ENCODE data around the gene CPNE1.
"Not testable (repeated sequence)": the region's sequence is repeated elsewhere in the genome, so short reads cannot be mapped to it uniquely, and the experiment has no call there.

CPNE1 gene

DNA sequence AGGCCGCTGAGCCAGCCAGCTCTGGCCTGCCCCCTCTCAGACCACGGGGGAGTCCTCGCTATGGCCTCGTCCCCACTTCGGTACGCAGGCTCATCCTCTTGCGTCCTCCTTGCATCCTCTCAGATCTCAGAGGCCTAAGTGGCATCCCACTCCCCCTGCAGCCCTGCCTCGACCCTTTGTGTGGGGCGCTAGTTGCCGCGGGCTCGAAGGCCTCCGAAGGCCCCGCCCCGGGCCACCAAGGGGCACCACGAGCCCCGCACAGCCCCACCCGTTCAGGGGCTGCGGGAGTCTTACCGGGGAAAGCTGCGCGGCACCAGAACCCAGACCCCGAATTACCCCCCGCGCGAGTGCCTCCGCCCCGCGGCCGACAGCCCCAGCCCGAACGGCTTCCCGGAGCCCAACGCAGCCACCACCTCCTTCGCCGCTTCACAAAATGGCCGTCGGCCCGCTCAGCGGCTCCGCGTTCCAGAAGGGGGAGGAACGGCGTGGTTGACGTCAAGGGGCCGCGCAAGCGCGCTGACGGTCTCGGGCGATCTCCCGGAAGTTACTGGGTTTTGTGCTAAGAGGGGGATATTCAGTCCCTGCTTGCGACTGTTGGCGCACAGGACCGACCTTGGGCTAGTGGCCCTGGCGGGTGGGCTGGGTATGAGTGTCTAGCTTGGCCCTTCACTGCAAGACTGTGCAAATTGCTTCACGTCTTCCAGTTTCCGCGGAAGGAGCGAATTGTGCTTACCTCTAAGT is at the start of gene CPNE1, which contains the start of gene RBM12:
CPNE1 (minus strand) TSS at position 435 of the 741 bp plus-strand sequence. CDS start 31,977 bp downstream, outside the sequence.
RBM12 (minus strand) TSS at position 435 of the 741 bp plus-strand sequence. CDS start 9,578 bp downstream, outside the sequence.
- DNase-seq (ENCODE audit: low read depth): peak; percentile 92

DNA sequence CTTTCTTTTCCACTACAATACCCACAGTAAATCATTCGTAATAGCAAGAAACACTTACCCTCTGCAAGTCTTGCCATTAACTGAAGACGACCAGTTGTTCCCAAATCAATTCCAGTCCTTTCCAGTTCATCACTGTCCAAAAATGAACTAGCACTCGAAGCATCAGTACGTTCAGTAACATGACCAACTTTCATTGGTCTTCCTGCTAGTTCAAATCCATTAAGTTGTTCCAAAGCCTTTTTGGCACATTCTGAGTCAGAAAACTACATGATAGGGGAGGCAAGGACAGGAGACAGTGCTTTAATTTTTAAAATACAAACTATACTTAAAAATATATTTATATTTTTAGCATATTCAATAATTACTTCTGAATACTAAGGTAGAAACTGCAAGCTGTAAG is 49.4 kb upstream of the CPNE1 start:
- DNase-seq (ENCODE audit: low read depth): no peak

DNA sequence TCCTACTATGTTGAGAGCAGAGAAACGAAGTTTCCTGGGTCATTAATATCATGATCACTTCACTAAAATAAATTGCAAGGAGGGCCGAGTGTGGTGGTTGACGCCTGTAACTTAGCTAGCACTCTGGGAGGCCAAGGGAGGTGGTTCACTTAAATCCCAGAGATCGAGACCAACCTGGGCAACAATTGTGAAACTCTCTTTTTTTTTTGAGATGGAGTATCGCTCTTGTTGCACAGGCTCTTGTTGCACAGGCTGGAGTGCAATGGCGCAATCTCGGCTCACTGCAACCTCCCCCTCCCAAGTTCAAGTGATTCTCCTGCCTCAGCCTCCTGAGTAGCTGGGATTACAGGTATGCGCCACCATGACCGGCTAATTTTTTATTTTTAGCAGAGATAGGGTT is 48.4 kb upstream of the CPNE1 start:
- DNase-seq (ENCODE audit: low read depth): not testable (repeated sequence)

DNA sequence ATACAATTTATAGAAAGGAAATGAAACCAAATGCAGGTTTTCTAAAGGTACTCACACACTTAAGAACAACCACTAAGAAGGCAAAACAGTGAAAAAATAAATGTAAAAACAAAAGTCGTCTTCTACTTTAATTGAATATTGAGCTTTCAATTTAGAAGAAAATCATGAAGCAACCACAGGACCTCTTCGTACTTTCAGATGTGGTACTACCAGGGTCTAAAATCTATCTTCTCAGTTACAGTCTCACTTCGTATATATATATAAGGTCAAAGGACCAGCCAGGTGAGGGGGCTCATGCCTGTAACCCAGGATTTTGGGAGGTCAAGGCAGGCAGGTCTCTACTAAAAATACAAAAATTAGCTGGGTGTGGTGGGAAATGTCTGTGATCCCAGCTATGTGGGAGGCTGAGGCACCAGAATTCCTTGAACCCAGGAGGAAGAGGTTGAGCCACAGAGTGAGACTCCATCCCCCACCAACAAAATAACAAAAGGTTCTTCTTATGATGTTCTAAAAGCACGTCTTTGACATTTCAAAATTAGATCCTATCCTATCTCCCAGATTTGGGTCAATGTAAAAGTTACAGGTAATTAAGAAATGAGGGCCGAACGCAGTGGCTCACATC is 47.0 kb upstream of the CPNE1 start:
- no peak for DNase-seq (ENCODE audit: low read depth)

DNA sequence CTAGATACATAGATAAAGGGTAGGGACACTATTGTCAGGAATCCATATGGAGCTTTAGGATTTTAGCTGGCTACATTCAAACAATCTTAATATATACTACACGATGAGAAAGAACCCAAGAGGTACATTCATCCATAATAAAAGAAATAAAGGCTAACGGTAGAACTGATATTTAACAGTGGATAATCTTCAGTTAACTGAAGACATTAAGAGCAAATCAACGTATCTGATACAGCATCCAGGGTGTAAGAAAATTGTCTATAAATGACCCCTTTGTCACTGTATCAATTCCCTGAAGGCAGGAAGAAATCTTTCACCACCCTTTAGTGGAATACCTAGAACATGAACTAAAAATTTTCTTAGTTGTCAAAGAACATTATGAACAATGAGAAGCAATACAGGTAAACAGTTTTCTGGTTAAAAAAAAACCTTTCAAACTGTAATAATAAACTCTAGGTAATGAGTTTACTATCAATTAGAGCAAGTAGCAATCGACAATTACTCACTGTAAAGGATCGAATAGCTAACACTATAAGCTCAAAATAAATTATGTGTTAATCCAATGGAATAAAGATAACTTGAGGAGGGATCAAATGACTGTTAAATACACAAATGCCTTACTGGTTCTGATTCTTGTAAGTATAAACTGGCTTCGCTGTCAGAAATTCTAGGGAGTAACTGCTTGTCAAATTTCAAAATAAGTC is 46.3 kb upstream of the CPNE1 start:
- DNase-seq (ENCODE audit: low read depth): no peak

DNA sequence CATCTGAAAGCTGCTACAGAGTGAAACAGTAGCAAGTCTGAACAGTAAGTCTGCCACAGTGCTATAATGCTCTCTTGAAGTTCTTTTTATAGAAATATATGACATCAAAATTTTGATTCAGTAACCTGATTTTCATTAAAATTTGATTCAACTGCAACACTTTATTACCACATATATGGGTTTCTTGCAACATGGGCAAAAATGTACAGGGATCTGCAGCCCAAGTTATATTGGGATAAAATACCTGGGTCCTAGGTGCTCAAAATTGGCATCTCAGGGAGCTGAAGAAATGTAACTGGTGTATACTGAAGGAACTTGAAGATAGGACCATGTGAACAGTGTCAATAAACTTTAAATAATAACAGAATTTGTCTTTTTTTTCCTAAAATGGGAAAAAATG is 45.3 kb upstream of the CPNE1 start:
- DNase-seq (ENCODE audit: low read depth): no peak

DNA sequence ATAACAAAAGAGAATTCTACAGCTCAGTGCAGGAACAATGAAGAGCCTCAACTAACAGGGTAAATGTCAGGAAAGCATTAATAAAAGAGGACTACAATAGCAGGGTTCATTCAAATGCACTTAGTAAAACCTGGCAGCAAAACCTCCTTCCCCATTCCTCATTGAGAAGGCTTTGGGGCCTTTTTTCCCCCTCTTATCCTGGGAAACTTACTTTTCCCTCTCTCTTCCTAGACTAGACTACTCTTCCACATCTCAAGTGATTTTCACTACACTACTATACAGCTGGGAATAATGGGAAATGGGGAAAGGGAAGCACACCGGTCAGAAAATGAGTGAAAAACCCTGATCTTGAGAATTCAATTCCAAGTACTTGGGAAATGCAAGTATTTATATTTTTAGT is 44.6 kb upstream of the CPNE1 start:
- no peak for DNase-seq (ENCODE audit: low read depth)

DNA sequence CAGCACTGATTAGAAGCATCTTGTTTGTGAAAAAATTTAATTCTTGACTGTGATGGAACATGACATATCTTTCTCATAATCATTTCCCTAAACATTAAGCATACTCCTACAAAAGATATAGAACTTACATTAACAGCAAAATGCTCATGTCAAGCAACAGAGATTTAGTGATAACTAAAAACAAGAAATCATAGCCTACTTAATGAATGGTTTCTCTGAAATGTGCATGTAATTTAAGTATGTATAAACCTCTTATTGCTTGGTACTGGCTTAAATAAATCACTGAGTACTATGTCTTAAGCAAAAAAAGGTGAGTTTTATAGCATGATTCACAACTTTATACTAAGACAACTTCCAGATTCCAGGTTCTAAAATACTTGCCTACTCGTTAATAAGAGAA is 43.8 kb upstream of the CPNE1 start:
- DNase-seq (ENCODE audit: low read depth): no peak

DNA sequence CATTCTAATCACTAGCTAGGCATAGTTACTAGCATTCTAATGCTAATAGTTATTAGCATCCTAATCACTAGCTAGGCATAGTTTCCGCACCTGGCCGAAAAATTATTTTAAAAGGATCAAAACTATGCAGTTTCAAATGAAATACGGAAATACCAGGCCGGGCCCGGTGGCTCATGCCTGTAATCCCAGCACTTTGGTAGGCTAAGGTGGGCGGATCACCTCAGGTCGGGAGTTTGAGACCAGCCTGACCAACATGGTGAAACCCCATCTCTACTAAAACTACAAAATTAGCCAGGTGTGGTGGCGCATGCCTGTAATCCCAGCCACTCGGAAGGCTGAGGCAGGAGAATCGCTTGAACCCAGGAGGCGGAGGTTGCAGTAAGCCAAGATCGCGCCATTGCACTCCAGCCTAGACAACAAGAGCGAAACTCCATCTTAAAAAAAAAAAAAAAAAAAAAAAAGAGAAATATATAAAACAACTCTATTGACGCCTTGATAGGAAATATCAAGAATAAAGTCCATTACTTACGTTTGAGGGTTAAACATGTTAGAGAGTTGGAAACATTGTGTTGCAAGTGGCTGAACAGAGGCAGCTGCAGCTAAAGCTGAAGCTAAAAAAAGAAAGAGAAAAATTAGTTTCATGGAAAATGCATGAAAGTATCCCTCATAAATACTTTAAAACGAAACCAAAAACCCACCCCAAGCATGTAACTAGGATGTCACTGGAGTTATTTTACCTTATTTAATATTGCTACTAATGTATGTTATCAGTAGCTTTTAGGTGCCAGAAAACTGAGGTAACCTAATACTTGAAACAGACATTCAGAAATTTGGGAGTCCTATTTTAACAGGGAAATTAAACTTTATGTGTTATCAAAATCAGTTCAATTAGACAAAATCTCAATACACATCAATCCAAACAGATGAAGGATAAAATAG is 42.2 kb upstream of the CPNE1 start:
- not testable (repeated sequence) for DNase-seq (ENCODE audit: low read depth)

DNA sequence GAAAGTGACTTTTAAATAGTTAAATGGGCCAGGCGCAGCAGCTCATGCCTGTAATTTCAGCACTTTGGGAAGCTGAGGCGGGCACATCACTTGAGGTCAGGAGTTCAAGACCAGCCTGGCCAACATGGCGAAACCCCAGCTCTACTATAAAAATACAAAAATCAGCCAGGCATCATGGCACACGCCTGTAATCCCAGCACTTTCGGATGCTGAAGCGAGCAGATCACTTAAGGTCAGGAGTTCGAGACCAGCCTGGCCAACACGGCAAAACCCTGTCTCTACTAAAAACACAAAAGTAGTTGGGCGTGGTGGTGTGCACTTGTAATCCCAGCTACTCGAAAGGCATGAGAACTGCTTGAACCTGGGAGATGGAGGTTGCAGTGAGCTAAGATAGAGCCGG is 41.2 kb upstream of the CPNE1 start:
- DNase-seq (ENCODE audit: low read depth): not testable (repeated sequence)

DNA sequence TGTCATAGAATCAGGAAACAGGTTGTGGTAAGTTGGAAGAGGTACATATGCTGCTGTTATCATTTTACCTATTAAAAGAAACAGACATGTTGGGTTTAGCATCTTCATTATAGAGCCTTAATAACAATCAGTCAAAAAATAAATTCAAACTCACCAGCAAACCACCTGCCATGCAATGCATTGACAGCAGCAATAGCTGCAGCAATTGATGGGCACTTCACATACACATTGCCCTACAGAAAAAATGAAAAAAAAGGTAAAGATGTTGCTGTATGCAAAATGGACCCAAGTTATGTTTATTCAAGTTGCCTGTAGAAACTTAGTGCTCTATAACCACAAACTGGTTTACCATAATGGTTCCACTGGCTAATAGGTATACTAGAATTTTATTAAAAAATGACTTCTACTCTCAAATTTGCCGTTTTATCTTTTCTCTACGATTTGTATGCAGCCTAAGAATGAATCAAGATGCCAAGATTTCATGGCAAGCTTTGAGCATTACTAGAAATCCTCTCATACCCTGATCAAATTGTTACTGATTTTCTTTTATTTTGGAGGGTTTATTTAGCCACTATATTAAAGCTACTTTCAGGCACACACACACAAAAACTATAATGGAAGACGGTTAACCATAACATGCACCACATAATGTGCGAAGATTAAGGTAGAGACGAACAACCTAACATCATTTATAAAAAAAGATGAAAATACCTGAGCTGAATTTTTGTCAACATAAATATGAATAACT is 40.0 kb upstream of the CPNE1 start:
- DNase-seq (ENCODE audit: low read depth): no peak

DNA sequence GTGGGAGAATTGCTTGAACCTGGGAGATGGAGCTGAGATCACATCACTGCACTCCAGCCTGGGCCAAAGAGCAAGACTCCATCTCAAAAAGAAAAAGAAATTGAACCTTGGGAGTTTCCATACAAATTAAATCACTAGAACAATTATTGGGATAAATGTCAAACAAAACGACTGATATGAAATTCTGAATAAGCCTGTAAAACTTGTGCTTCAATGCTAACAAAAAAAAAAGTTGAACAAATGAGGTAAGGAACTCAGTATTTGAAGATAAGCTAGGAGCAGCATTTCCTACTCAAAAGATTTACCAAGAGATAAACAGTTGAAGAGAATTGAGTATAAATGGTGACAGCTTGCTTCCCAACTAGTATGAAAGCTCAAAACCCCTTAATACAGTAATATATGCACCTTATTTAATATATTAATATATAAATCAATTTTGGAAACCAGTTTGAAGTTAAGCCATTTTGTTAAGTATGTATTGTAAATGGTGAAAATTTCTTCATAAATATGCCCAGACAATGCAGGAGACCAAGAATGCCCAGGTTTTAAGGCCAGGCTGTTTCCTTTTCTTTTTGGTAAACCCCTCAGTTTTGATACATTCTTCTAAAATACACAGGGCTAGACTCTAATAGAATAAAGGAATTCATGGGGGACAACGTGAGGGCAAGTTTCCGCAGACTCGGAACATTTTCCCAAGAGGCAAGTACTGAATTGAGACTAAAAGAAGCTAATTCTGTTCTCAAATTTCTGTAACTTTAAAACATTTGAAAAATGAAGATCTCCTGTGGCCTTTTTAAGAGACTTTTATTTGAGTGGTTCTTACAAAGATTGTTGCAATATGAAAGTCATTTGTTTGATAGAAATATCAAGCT is 38.4 kb upstream of the CPNE1 start:
- no peak for DNase-seq (ENCODE audit: low read depth)

DNA sequence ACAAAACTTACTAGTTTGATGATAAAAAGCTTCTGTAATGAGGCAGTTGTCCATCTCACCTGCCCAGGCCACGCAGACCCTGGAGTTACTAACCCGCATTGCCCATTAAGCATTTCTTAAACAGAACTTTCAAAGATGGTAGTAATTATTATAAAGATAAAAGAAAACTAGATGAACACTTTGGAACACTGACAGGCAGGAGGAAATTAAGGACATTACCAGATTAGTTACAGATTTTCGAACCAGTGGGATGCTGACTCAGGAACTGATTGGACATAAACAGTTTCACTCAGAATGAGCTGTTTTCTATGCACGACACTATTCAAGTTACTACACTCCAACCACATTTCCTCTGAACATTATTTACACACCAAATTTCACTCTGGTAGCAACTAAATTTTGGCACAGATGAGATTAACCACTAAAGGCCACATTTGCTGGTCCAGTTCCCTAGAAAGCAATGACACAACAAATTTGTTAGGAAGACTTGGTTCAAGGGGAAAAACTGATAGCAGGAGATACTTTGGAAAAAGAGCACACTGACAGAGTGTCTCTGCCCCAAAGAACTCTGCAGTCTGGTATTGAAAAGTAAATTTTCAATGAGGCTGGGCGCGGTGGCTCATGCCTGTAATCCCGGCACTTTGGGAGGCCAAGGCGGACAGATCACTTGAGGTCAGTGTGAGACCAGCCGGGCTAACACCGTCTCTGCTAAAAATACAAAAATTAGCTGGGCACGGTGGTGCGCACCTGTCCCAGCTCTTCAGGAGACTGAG is 37.5 kb upstream of the CPNE1 start:
- peak; percentile 71 for DNase-seq (ENCODE audit: low read depth)

DNA sequence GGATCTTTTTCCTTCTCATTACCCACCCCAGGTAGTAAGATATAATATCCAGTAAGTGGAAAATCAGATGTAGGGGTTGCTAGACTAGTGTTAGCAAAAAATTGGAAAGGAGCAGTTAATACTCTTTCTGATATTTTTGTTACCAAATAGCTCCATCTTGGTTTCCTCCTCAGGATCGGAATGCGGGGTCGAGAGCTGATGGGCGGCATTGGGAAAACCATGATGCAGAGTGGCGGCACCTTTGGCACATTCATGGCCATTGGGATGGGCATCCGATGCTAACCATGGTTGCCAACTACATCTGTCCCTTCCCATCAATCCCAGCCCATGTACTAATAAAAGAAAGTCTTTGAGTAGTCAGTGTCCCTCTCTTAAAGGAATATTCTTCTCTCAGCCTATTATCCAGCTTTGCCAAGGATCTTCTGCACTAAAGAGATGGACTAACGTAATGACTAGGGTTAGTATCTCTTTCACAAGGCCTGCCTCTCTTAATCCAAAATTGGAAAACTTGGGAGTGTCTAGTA is 36.0 kb upstream of the CPNE1 start:
- DNase-seq (ENCODE audit: low read depth): no peak

DNA sequence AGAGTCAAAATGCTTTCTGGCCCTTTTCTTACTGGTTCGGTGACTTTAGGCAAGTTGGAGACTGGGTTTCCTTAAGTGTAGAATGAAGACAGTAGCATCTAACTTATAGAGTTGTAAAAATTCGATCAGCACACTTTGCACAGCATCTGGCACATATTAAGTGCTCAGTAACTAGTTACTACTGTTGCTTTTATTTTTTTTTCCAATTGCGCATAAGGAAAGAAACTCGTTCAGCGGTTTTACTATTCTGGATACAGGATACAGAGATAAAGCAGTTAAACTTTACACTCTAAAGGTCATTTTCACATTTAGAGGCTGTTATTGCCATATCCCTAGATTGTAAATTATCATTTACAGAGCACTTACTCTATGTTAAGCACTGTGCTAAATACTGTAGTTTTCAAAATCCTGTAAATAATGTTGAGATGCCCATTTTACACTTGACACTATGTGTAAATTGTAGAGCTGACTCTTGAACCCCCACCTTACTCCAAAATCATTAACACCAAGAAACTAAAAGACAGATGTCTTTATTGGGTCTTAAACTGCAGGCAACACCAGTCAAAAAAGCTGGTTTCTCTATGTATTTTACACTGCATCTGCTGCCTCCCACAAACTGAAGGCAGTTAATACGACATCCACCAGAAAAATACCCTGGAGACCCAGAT is 35.4 kb upstream of the CPNE1 start:
- no peak for DNase-seq (ENCODE audit: low read depth)

DNA sequence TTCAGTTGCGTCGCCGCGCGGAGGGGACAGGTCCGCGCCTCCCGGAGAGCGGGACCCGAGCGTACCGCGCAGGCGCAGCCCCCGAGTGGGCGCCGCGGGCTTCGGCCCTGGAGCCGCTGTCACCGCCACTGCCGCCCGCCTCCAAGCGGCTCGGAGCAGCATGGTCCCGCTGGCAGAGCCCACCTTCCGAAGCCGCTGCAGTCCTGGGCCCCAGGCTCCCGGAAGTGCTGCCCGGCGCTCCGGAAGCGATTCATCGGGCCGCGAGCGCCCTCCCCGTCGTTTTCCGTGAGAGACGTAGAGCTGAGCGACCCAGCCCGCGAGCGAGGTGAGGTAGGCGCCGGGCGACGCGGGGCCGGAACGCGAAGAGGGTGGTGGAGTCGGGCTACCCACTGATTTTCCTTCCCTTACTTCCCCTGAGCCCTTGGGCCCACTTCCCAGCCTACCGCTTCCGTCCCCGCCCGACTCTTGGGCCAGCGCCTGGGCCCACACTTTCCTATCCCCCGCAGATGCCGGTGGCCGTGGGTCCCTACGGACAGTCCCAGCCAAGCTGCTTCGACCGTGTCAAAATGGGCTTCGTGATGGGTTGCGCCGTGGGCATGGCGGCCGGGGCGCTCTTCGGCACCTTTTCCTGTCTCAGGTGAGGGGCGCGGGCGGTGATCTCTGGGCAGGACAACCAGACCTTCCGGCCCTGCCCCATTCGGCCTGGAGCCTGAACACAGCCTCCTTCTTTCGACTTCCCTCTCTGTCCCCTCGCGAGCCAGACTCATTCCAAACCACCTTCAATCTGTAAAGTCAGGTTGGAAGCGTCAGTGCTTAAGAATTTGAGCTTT is 34.6 kb upstream of the CPNE1 start, which contains the start of the genes NFS1 and ROMO1:
NFS1 (minus strand) TSS at position 226 of the 830 bp plus-strand sequence; CDS start at position 162, 64 bp downstream.
ROMO1 (plus strand) TSS at position 279 of the 830 bp plus-strand sequence; CDS start at position 507, 228 bp downstream.
- peak; percentile 83 for DNase-seq (ENCODE audit: low read depth)

Measured in EH (cell line).